Left cardiac atrium (tissue), 4 donors: ENCODE data around the gene DMBX1. TPM values are rescaled to one million over a fixed set of nuclear protein-coding genes. Genes with fewer than 3 reads are reported as not detected.

Source experiments
- ATAC-seq, 2 donors: fragments of 200-7000 bp; cut with Tn5 transposase; one replicate each; pipeline ENCODE4 v1.9.1; 2020; ENCODE audit warnings: mild to moderate bottlenecking in 2 of 2, moderate library complexity in 2 of 2
- DNase-seq: peaks from one replicate; pipeline ENCODE4 v3.0.0-alpha.2; 2020
- intact Hi-C, 2 donors: fragments of 100-400 bp; cut with DNase I; formaldehyde crosslinking; loops; one replicate each; pipeline versions ENCODE4 v1.14.1 to v1.15.1; 2022 to 2023
- total RNA-seq, 2 donors: library from RNA; stranded (reverse); fragmentation: NEBNext Ultra II Directional; extraction: Animal tissue kit (Norgen Biotek cat#: 25700); gene quantifications; one replicate each; pipeline ENCODE4 v1.2.1, GENCODE V29; 2021
- donor health status: DM: no; HTN: yes; CAD: no.
- donor health status: DM: no; HTN: yes; CAD: no; lungs with severe emphysema.
- donor health status: DM: yes; HTN: yes; CAD: no.
- donor health status: Dilated cardiomyopathy.

DMBX1 gene
- total RNA-seq, 2 donors from 2014 or later, result not detected

GRCh38 chr1:46457178-46457577, 32.5 kb upstream of the DMBX1 start:
- no peak for DNase-seq
- no peak for ATAC-seq
- intact Hi-C loops, result no loop called here

- intact Hi-C loops, result no loop called here
- ATAC-seq (no peak), DNase-seq (no peak)
Measured at GRCh38 chr1:46458190-46458589, 31.4 kb upstream of the DMBX1 start.

- intact Hi-C loops, result no loop called here
- ATAC-seq (no peak), DNase-seq (no peak)
Measured at GRCh38 chr1:46458846-46459245, 30.8 kb upstream of the DMBX1 start.

- no peak for DNase-seq
- intact Hi-C loops, result no loop called here
- no peak for ATAC-seq
Measured at GRCh38 chr1:46459315-46459714, 30.3 kb upstream of the DMBX1 start.

GRCh38 chr1:46461017-46461808, 28.4 kb upstream of the DMBX1 start:
- DNase-seq, result no peak
- no peak for ATAC-seq
- intact Hi-C loops, result no loop called here

- ATAC-seq, result no peak
- no peak for DNase-seq
- intact Hi-C loops, result no loop called here
Measured at GRCh38 chr1:46461809-46462448, 27.7 kb upstream of the DMBX1 start.

- no peak for ATAC-seq
- intact Hi-C loops, result no loop called here
- DNase-seq, result no peak
Measured at GRCh38 chr1:46464013-46464548, 25.6 kb upstream of the DMBX1 start.

- no peak for DNase-seq
- intact Hi-C loops, result no loop called here
Measured at GRCh38 chr1:46464915-46465314, 24.7 kb upstream of the DMBX1 start.

GRCh38 chr1:46465981-46466476, 23.6 kb upstream of the DMBX1 start:
- intact Hi-C loops, result no loop called here
- ATAC-seq (no peak), DNase-seq (no peak)

More at GRCh38 chr1:46464915-46465314, 24.7 kb upstream of the DMBX1 start:
- ATAC-seq, result no peak

GRCh38 chr1:46466477-46467182, 23.0 kb upstream of the DMBX1 start:
- DNase-seq, result peak; percentile 40
- peak; percentile 75 to 81 for ATAC-seq
- intact Hi-C loops, result no loop called here

- intact Hi-C loops, result no loop called here
- ATAC-seq, result peak in 1 of 2 donors; percentile 8
Measured at GRCh38 chr1:46467183-46467504, 22.5 kb upstream of the DMBX1 start.

GRCh38 chr1:46469881-46470280, 19.8 kb upstream of the DMBX1 start:
- ATAC-seq, result no peak
- no peak for DNase-seq
- intact Hi-C loops, result no loop called here

More at GRCh38 chr1:46467183-46467504, 22.5 kb upstream of the DMBX1 start:
- no peak for DNase-seq

- DNase-seq, result no peak
- ATAC-seq, result no peak
- intact Hi-C loops, result no loop called here
Measured at GRCh38 chr1:46471848-46472492, 17.7 kb upstream of the DMBX1 start.

GRCh38 chr1:46472498-46473181, 17.0 kb upstream of the DMBX1 start:
- intact Hi-C loops, result no loop called here
- DNase-seq, result no peak
- no peak for ATAC-seq

- DNase-seq (no peak), ATAC-seq (no peak)
- intact Hi-C loops, result no loop called here
Measured at GRCh38 chr1:46473991-46474390, 15.6 kb upstream of the DMBX1 start.

GRCh38 chr1:46474570-46474969, 15.1 kb upstream of the DMBX1 start:
- intact Hi-C loops, result no loop called here
- DNase-seq, result no peak
- no peak for ATAC-seq

- ATAC-seq, result peak in 1 of 2 donors; percentile 73
- no peak for DNase-seq
- intact Hi-C loops, result loop anchor here (2.0 to 5.0 kb wide), 2 partner anchors 51 to 52 kb away; no protein-coding TSS in a partner anchor
Measured at GRCh38 chr1:46476673-46477072, 13.0 kb upstream of the DMBX1 start.

- DNase-seq (peak; percentile 66), ATAC-seq (peak; percentile 75 to 77)
- intact Hi-C loops, result loop anchor here (2.0 to 5.0 kb wide), 2 partner anchors 50 to 51 kb away; no protein-coding TSS in a partner anchor
Measured at GRCh38 chr1:46477153-46477929, 12.3 kb upstream of the DMBX1 start.
